Mesothelial cell of epicardium (in vitro differentiated cells): ENCODE results near the gene IGFL1. TPM values are rescaled to one million over a fixed set of nuclear protein-coding genes. Genes with fewer than 3 reads are reported as not detected.
"Not testable (repeated sequence)": the region's sequence is repeated elsewhere in the genome, so short reads cannot be mapped to it uniquely, and the experiment has no call there.

ENCODE experiments used
- DNase-seq, 2 experiments: peaks; one replicate each; pipeline ENCODE4 v3.0.0; 2021; ENCODE audit warnings: low spot score in 2 of 2; ENCODE audit not compliant: unreplicated experiment in 2 of 2
- H3K27ac Mint-ChIP-seq: 2 replicates; pipeline ENCODE4 v1.8.0; 2021; ENCODE audit warnings: mixed read lengths
- H3K27me3 Mint-ChIP-seq: 2 replicates; pipeline ENCODE4 v1.8.0; 2021; ENCODE audit warnings: low read depth, mixed read lengths
- H3K36me3 Mint-ChIP-seq: 2 replicates; pipeline ENCODE4 v1.8.0; 2021; ENCODE audit warnings: mixed read lengths
- H3K4me1 Mint-ChIP-seq: 2 replicates; pipeline ENCODE4 v1.8.0; 2021; ENCODE audit warnings: mixed read lengths
- H3K4me3 Mint-ChIP-seq: 2 replicates; pipeline ENCODE4 v1.8.0; 2021; ENCODE audit warnings: mild to moderate bottlenecking, moderate library complexity, mixed read lengths
- H3K9me3 Mint-ChIP-seq: 2 replicates; pipeline ENCODE4 v1.8.0; 2021; ENCODE audit warnings: mixed read lengths
- total RNA-seq: library from RNA; stranded (reverse); gene quantifications from 3 replicates; pipeline ENCODE4 v1.2.1, GENCODE V29; 2021
- TF ChIP-seq, protein P1 (sequence below): fragments of 200-600 bp; sonication (generic); IDR thresholded peaks from one replicate; pipeline ENCODE4 v1.5.0; 2021; ENCODE audit warnings: antibody characterized with exemption; ENCODE audit not compliant: unreplicated experiment

The IGFL1 gene
- total RNA-seq, 1 donor from 2014 or later: 0.29 TPM

DNA sequence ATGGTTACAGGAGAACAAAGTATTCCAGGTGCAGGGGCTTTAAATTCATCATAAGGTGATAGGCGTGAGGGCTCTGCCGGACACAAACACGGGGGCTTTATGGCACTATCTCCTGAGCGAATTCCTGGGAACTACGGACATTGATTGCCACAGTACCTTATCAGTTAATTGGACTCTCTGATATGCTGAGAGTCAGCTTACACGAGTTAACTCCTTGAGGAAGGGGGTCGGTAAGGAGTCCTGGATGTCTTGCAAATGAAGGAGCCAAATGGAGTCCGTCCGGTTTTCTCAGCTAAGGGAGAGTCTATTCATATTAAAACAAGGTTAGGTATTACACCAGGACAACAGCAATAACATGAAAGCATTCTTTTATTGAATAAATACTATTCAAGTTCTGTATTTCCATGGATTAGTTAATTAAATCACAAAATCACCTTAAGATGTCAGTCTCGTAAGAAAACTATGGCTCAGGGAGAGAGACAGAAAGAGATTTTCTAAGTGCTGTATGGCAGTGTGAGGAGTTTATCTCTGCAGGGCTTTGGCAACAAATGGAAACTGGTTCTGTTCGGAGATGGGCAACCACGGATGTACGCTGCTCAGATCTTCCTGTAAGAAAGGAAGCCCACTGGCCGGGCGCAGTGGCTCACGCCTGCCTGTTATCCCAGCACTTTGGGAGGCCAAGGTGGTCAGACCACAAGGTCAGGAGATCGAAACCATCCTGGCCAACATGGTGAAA lies 41.1 kb downstream of the IGFL1 start:
- no peak for DNase-seq
- no peaks in the 10 kb centered on the region for H3K9me3 Mint-ChIP-seq
- TF ChIP-seq, protein P1, sequence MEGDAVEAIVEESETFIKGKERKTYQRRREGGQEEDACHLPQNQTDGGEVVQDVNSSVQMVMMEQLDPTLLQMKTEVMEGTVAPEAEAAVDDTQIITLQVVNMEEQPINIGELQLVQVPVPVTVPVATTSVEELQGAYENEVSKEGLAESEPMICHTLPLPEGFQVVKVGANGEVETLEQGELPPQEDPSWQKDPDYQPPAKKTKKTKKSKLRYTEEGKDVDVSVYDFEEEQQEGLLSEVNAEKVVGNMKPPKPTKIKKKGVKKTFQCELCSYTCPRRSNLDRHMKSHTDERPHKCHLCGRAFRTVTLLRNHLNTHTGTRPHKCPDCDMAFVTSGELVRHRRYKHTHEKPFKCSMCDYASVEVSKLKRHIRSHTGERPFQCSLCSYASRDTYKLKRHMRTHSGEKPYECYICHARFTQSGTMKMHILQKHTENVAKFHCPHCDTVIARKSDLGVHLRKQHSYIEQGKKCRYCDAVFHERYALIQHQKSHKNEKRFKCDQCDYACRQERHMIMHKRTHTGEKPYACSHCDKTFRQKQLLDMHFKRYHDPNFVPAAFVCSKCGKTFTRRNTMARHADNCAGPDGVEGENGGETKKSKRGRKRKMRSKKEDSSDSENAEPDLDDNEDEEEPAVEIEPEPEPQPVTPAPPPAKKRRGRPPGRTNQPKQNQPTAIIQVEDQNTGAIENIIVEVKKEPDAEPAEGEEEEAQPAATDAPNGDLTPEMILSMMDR: no peak
- peak overlapping the region; percentile 31 for H3K27ac Mint-ChIP-seq
- H3K36me3 Mint-ChIP-seq: no peaks in the 10 kb centered on the region
- H3K4me3 Mint-ChIP-seq: peak overlapping the region; percentile 48
- H3K27me3 Mint-ChIP-seq: peaks cover 14% of the 10 kb centered on the region
- peaks cover 18% of the 10 kb centered on the region for H3K4me1 Mint-ChIP-seq

DNA sequence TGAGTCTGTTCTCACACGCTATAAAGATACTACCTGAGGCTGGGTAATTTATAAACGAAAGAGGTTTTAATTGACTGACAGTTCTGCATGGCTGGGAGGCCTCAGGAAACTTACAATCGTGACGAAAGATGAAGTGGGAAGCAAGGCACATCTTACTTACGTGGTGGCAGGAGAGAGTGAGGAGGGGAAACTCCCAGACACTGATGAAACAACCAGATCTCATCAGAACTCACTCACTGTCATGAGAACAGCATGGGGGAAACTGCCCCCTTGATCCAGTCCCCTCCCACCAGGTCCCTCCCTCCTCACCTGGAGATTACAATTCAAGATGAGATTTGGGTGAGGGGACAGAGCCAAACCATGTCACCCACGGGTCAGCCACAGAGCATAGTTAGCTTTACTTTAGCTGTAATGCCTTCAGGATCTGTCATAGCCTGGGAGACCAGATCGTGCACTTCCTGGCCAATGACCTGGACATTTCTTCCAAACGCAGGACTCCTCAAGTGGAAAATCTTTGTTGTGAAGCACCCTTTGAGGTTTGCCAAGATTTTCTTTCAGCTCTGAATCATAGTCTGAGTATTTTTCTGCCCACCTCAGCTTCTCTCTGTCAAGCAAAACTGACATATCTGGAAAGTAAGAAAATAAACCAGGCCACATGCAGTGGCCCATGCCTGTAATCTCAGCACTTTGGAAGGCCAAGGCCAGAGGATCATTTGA lies 42.1 kb downstream of the IGFL1 start:
- TF ChIP-seq, protein P1: no peak
- H3K27ac Mint-ChIP-seq: peak overlapping the region; percentile 57
- peaks cover 18% of the 10 kb centered on the region for H3K4me1 Mint-ChIP-seq
- H3K36me3 Mint-ChIP-seq: no peaks in the 10 kb centered on the region
- H3K4me3 Mint-ChIP-seq: no peak overlapping the region
- H3K9me3 Mint-ChIP-seq: no peaks in the 10 kb centered on the region
- DNase-seq: no peak
- H3K27me3 Mint-ChIP-seq: peaks cover 12% of the 10 kb centered on the region

DNA sequence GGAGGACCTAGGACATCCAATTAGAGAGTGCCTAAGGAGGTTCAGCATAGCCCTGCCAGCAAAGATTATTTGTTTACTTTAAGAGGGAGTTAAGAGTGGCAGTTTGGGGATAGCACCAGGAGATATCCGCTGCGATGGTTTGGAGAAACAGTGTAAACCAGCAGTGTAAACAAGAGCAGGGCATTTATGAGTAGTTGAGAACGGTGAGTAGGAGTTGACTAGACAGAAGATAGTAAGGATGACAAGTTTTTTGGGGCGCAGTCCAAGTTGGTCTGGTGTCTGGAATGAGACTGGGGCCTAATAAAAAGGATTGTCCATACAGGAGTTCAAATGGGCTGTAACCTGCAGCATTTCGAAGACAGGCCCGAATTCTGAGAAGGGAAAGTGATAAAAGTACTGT lies 44.4 kb downstream of the IGFL1 start:
- Mint-ChIP-seq H3K4me1 (peaks cover 18% of the 10 kb centered on the region), H3K27me3 (peaks cover 24% of the 10 kb centered on the region)
- H3K36me3 Mint-ChIP-seq, H3K27ac Mint-ChIP-seq, H3K9me3 Mint-ChIP-seq, H3K4me3 Mint-ChIP-seq, DNase-seq: not testable (repeated sequence)

DNA sequence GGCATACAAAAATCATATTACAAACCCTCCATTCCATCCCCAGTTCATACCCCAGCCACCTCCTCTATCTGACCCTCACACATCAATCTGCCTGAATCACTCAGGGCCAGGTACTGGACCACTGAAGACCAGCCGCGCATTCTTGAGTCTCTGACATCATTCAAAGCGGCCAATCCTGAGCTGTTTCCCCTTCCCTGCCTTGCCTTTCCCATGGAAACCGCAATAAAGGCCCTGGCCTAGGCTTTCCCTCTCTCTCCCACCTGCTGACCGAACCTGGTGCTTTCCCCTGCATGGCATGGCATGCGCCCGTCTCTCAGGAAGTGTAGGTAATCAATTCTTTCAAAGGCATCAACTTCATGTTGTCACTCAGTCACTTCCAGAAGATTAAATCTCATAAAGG lies 49.6 kb downstream of the IGFL1 start:
- no peak for DNase-seq
- no peak overlapping the region for H3K27ac Mint-ChIP-seq

More for the DNA sequence above, 49.6 kb downstream of the IGFL1 start:
- Mint-ChIP-seq H3K9me3 (no peaks in the 10 kb centered on the region), H3K27me3 (peaks cover 24% of the 10 kb centered on the region), H3K4me3 (no peak overlapping the region), H3K36me3 (no peaks in the 10 kb centered on the region), H3K4me1 (no peaks in the 10 kb centered on the region)
- TF ChIP-seq, protein P1: no peak

Other genes with a start within 250 kb of the IGFL1 start
- 21.5 to 24.9 TPM (median 22.3 TPM) in 3 replicates for gene CCDC61, start 234.3 kb upstream of the IGFL1 start, total RNA-seq
- not detected in 3 replicates for gene PGLYRP1, start 206.7 kb upstream of the IGFL1 start, total RNA-seq
- gene IGFL4, start 188.7 kb upstream of the IGFL1 start, total RNA-seq: 1.8 to 2.8 TPM (median 2.4 TPM) in 3 replicates
- gene IGFL3, start 105.1 kb upstream of the IGFL1 start, total RNA-seq: not detected in 3 replicates
- 2.0 to 3.7 TPM (median 3.7 TPM) in 3 replicates for gene IGFL2, start 81.5 kb upstream of the IGFL1 start, total RNA-seq
- gene HIF3A, start 67.3 kb downstream of the IGFL1 start, total RNA-seq: 164 to 175 TPM (median 165 TPM) in 3 replicates
- gene PPP5C, start 117.3 kb downstream of the IGFL1 start, total RNA-seq: 80.6 to 86.4 TPM (median 85.2 TPM) in 3 replicates
- 50.3 to 51.7 TPM (median 50.7 TPM) in 3 replicates for gene CCDC8, start 183.8 kb downstream of the IGFL1 start, total RNA-seq
- 0.49 to 0.79 TPM (median 0.73 TPM) in 3 replicates for gene PNMA8C, start 199.2 kb downstream of the IGFL1 start, total RNA-seq
- 25.8 to 27.4 TPM (median 25.9 TPM) in 3 replicates for gene PNMA8A, start 241.8 kb downstream of the IGFL1 start, total RNA-seq